ENCODE data around the gene VSIG10L2. TPM values are rescaled to one million over a fixed set of nuclear protein-coding genes. Genes with fewer than 3 reads are reported as not detected.

Gene VSIG10L2
- total RNA-seq, 1 donor from 2014 or later, result not detected

- no peaks in the 10 kb centered on the region for H3K9me3 Mint-ChIP-seq
- H3K27ac Mint-ChIP-seq, result no peak overlapping the region
- H3K36me3 Mint-ChIP-seq (ENCODE audit: low read depth), result no peaks in the 10 kb centered on the region
- intact Hi-C loops (cut with micrococcal nuclease), result no loop called here
- H3K4me3 Mint-ChIP-seq (ENCODE audit: low read depth), result no peak overlapping the region
- H3K27me3 Mint-ChIP-seq (ENCODE audit: low read depth), result peaks cover 20% of the 10 kb centered on the region
- no peaks in the 10 kb centered on the region for H3K4me1 Mint-ChIP-seq (ENCODE audit: low read depth)
- no peak for DNase-seq (ENCODE audit: low spot score)
Measured at GRCh38 chr11:125921042-125921441, 24.8 kb upstream of the VSIG10L2 start.

- DNase-seq (ENCODE audit: low spot score), result no peak
- Mint-ChIP-seq H3K36me3 (ENCODE audit: low read depth) (no peaks in the 10 kb centered on the region), H3K9me3 (no peaks in the 10 kb centered on the region), H3K4me3 (ENCODE audit: low read depth) (no peak overlapping the region), H3K27ac (no peak overlapping the region), H3K27me3 (ENCODE audit: low read depth) (peaks cover 15% of the 10 kb centered on the region), H3K4me1 (ENCODE audit: low read depth) (no peaks in the 10 kb centered on the region)
- intact Hi-C loops (cut with micrococcal nuclease), result no loop called here
Measured at GRCh38 chr11:125922156-125922555, 23.7 kb upstream of the VSIG10L2 start.

- H3K27me3 Mint-ChIP-seq (ENCODE audit: low read depth), result peaks cover 16% of the 10 kb centered on the region
- peak; percentile 35 for DNase-seq (ENCODE audit: low spot score)
- H3K27ac Mint-ChIP-seq, result no peak overlapping the region
- intact Hi-C loops (cut with micrococcal nuclease), result loop anchor here (1.0 kb wide), 1 partner anchor 271 kb away; no protein-coding TSS in a partner anchor
- no peaks in the 10 kb centered on the region for H3K36me3 Mint-ChIP-seq (ENCODE audit: low read depth)
- H3K9me3 Mint-ChIP-seq, result no peaks in the 10 kb centered on the region
- no peak overlapping the region for H3K4me3 Mint-ChIP-seq (ENCODE audit: low read depth)
- no peaks in the 10 kb centered on the region for H3K4me1 Mint-ChIP-seq (ENCODE audit: low read depth)
Measured at GRCh38 chr11:125923012-125923579, 22.7 kb upstream of the VSIG10L2 start.

- no peaks in the 10 kb centered on the region for H3K4me1 Mint-ChIP-seq (ENCODE audit: low read depth)
- no peak for DNase-seq (ENCODE audit: low spot score)
- no peak overlapping the region for H3K4me3 Mint-ChIP-seq (ENCODE audit: low read depth)
- peaks cover 16% of the 10 kb centered on the region for H3K27me3 Mint-ChIP-seq (ENCODE audit: low read depth)
- H3K27ac Mint-ChIP-seq, result no peak overlapping the region
- no peaks in the 10 kb centered on the region for H3K36me3 Mint-ChIP-seq (ENCODE audit: low read depth)
- H3K9me3 Mint-ChIP-seq, result no peaks in the 10 kb centered on the region
- intact Hi-C loops (cut with micrococcal nuclease), result loop anchor here (1.0 kb wide), 1 partner anchor 271 kb away; no protein-coding TSS in a partner anchor
Measured at GRCh38 chr11:125923633-125924032, 22.2 kb upstream of the VSIG10L2 start.

- no peaks in the 10 kb centered on the region for H3K4me1 Mint-ChIP-seq (ENCODE audit: low read depth)
- H3K27me3 Mint-ChIP-seq (ENCODE audit: low read depth), result peaks cover 12% of the 10 kb centered on the region
- H3K27ac Mint-ChIP-seq, result no peak overlapping the region
- H3K4me3 Mint-ChIP-seq (ENCODE audit: low read depth), result no peak overlapping the region
- no peaks in the 10 kb centered on the region for H3K9me3 Mint-ChIP-seq
- no peaks in the 10 kb centered on the region for H3K36me3 Mint-ChIP-seq (ENCODE audit: low read depth)
- no peak for DNase-seq (ENCODE audit: low spot score)
- intact Hi-C loops (cut with micrococcal nuclease), result no loop called here
Measured at GRCh38 chr11:125924384-125925007, 21.3 kb upstream of the VSIG10L2 start.

GRCh38 chr11:125925247-125925740 is 20.6 kb upstream of the VSIG10L2 start:
- Mint-ChIP-seq H3K36me3 (ENCODE audit: low read depth) (no peaks in the 10 kb centered on the region), H3K4me3 (ENCODE audit: low read depth) (no peak overlapping the region), H3K27me3 (ENCODE audit: low read depth) (peaks cover 15% of the 10 kb centered on the region), H3K4me1 (ENCODE audit: low read depth) (no peaks in the 10 kb centered on the region), H3K9me3 (no peaks in the 10 kb centered on the region), H3K27ac (no peak overlapping the region)
- intact Hi-C loops (cut with micrococcal nuclease), result no loop called here
- no peak for DNase-seq (ENCODE audit: low spot score)

- intact Hi-C loops (cut with micrococcal nuclease), result no loop called here
- no peaks in the 10 kb centered on the region for H3K36me3 Mint-ChIP-seq (ENCODE audit: low read depth)
- no peaks in the 10 kb centered on the region for H3K9me3 Mint-ChIP-seq
- H3K4me1 Mint-ChIP-seq (ENCODE audit: low read depth), result no peaks in the 10 kb centered on the region
- H3K27me3 Mint-ChIP-seq (ENCODE audit: low read depth), result peaks cover 15% of the 10 kb centered on the region
- no peak overlapping the region for H3K4me3 Mint-ChIP-seq (ENCODE audit: low read depth)
- H3K27ac Mint-ChIP-seq, result no peak overlapping the region
- no peak for DNase-seq (ENCODE audit: low spot score)
Measured at GRCh38 chr11:125925804-125926203, 20.0 kb upstream of the VSIG10L2 start.

- Mint-ChIP-seq H3K27me3 (ENCODE audit: low read depth) (peaks cover 13% of the 10 kb centered on the region), H3K4me1 (ENCODE audit: low read depth) (no peaks in the 10 kb centered on the region), H3K36me3 (ENCODE audit: low read depth) (no peaks in the 10 kb centered on the region), H3K27ac (no peak overlapping the region), H3K9me3 (no peaks in the 10 kb centered on the region), H3K4me3 (ENCODE audit: low read depth) (no peak overlapping the region)
- no peak for DNase-seq (ENCODE audit: low spot score)
- intact Hi-C loops (cut with micrococcal nuclease), result no loop called here
Measured at GRCh38 chr11:125926682-125927081, 19.2 kb upstream of the VSIG10L2 start.

- Mint-ChIP-seq H3K36me3 (ENCODE audit: low read depth) (no peaks in the 10 kb centered on the region), H3K27me3 (ENCODE audit: low read depth) (peaks cover 17% of the 10 kb centered on the region), H3K9me3 (no peaks in the 10 kb centered on the region), H3K27ac (no peak overlapping the region), H3K4me3 (ENCODE audit: low read depth) (no peak overlapping the region), H3K4me1 (ENCODE audit: low read depth) (peaks cover 2% of the 10 kb centered on the region)
- intact Hi-C loops (cut with micrococcal nuclease), result no loop called here
- DNase-seq (ENCODE audit: low spot score), result no peak
Measured at GRCh38 chr11:125929445-125930075, 16.3 kb upstream of the VSIG10L2 start.

GRCh38 chr11:125930076-125930450 is 15.8 kb upstream of the VSIG10L2 start:
- no peak for DNase-seq (ENCODE audit: low spot score)
- Mint-ChIP-seq H3K4me3 (ENCODE audit: low read depth) (no peak overlapping the region), H3K36me3 (ENCODE audit: low read depth) (no peaks in the 10 kb centered on the region), H3K27ac (no peak overlapping the region), H3K27me3 (ENCODE audit: low read depth) (peaks cover 17% of the 10 kb centered on the region), H3K9me3 (no peaks in the 10 kb centered on the region), H3K4me1 (ENCODE audit: low read depth) (peaks cover 2% of the 10 kb centered on the region)
- intact Hi-C loops (cut with micrococcal nuclease), result no loop called here

- Mint-ChIP-seq H3K27me3 (ENCODE audit: low read depth) (peaks cover 14% of the 10 kb centered on the region), H3K9me3 (no peaks in the 10 kb centered on the region), H3K36me3 (ENCODE audit: low read depth) (no peaks in the 10 kb centered on the region), H3K27ac (no peak overlapping the region), H3K4me1 (ENCODE audit: low read depth) (peaks cover 2% of the 10 kb centered on the region), H3K4me3 (ENCODE audit: low read depth) (no peak overlapping the region)
- no peak for DNase-seq (ENCODE audit: low spot score)
- intact Hi-C loops (cut with micrococcal nuclease), result no loop called here
Measured at GRCh38 chr11:125931116-125931515, 14.7 kb upstream of the VSIG10L2 start.

- no peak overlapping the region for H3K27ac Mint-ChIP-seq
- peaks cover 2% of the 10 kb centered on the region for H3K4me1 Mint-ChIP-seq (ENCODE audit: low read depth)
- intact Hi-C loops (cut with micrococcal nuclease), result no loop called here
- no peaks in the 10 kb centered on the region for H3K9me3 Mint-ChIP-seq
- no peak for DNase-seq (ENCODE audit: low spot score)
- no peak overlapping the region for H3K4me3 Mint-ChIP-seq (ENCODE audit: low read depth)
- H3K27me3 Mint-ChIP-seq (ENCODE audit: low read depth), result peaks cover 14% of the 10 kb centered on the region
- no peaks in the 10 kb centered on the region for H3K36me3 Mint-ChIP-seq (ENCODE audit: low read depth)
Measured at GRCh38 chr11:125931668-125932067, 14.2 kb upstream of the VSIG10L2 start.

GRCh38 chr11:125932301-125932700 is 13.5 kb upstream of the VSIG10L2 start:
- H3K9me3 Mint-ChIP-seq, result no peaks in the 10 kb centered on the region
- intact Hi-C loops (cut with micrococcal nuclease), result no loop called here
- H3K4me1 Mint-ChIP-seq (ENCODE audit: low read depth), result peaks cover 2% of the 10 kb centered on the region
- DNase-seq (ENCODE audit: low spot score), result no peak
- H3K27me3 Mint-ChIP-seq (ENCODE audit: low read depth), result peaks cover 9% of the 10 kb centered on the region
- no peaks in the 10 kb centered on the region for H3K36me3 Mint-ChIP-seq (ENCODE audit: low read depth)
- H3K27ac Mint-ChIP-seq, result no peak overlapping the region
- H3K4me3 Mint-ChIP-seq (ENCODE audit: low read depth), result no peak overlapping the region

Measured in activated T-helper 2 cell treated with anti-CD3 and anti-CD28 coated beads, Interferon-gamma antibody, Interleukin-2, Interleukin-4, amounts not matched to agents 10 μg/mL and 5 μg/mL and 100 μg/mL, durations not matched to agents 14 hours and 24 hours and 36 hours (primary cell).